ENCODE data around the gene CMSS1.

DNA sequence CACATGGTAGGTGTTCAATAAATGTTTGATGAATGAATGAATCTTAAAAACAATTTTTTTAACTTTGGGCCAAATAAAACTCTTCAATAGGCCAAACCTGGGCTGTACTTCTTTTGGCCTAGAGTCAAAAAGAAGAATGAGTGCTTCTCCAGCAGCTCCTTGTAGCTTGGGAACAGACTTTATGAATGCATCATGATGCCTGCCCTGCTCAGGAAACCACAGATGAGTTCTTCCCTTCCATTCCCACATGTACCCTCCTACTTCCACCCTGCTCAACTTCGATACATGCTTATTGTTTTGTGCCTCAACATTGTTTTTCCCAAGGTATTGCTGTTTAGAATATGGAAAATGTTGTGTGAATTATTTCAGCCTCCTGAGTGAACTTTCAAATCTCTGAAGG lies 209.7 kb downstream of the CMSS1 start:
- TF ChIP-seq HDGF (IDR thresholded peaks at IDR 0.05; ENCODE audit: borderline replicate concordance) (no peak), ARNT (IDR thresholded peaks at IDR 0.05) (no peak), SUZ12 (IDR thresholded peaks at IDR 0.05) (no peak), FOXK2 (IDR thresholded peaks at IDR 0.05) (no peak), ZNF384 (IDR thresholded peaks at IDR 0.05) (no peak), NFRKB (IDR thresholded peaks at IDR 0.05) (no peak), TARDBP (IDR thresholded peaks at IDR 0.05) (no peak), BHLHE40 (IDR thresholded peaks at IDR 0.05; ENCODE audit: borderline replicate concordance) (no peak)
